Mucosa of rectum (tissue), 2 donors: ENCODE data around the gene SEMA3E.

ENCODE experiments used
- H3K27ac ChIP-seq, 2 donors: one replicate each; pipeline ENCODE4 v1.7.0; 2013; ENCODE audit warnings: inconsistent platforms in 2 of 2, low read depth in 2 of 2, low read length in 2 of 2
- H3K27me3 ChIP-seq, 2 donors: one replicate each; pipeline ENCODE4 v1.7.0; 2013; ENCODE audit warnings: low read length in 2 of 2; ENCODE audit not compliant: control insufficient read depth in 2 of 2, insufficient read depth in 2 of 2
- H3K36me3 ChIP-seq, 2 donors: one replicate each; pipeline ENCODE4 v1.7.0; 2013; ENCODE audit warnings: low read length in 2 of 2; ENCODE audit not compliant: control insufficient read depth in 2 of 2, insufficient read depth in 2 of 2
- H3K4me1 ChIP-seq, 2 donors: one replicate each; pipeline ENCODE4 v1.7.0; 2013; ENCODE audit warnings: low read length in 2 of 2, mild to moderate bottlenecking in 1 of 2; ENCODE audit not compliant: control insufficient read depth in 2 of 2, insufficient read depth in 2 of 2
- H3K4me3 ChIP-seq, 2 donors: one replicate each; pipeline ENCODE4 v1.7.0; 2013; ENCODE audit warnings: low read length in 2 of 2
- H3K9ac ChIP-seq, 2 donors: one replicate each; pipeline ENCODE4 v1.7.0; 2013; ENCODE audit warnings: low read length in 2 of 2, low read depth in 1 of 2, mild to moderate bottlenecking in 1 of 2
- H3K9me3 ChIP-seq, 2 donors: one replicate each; pipeline ENCODE4 v1.7.0; 2013; ENCODE audit warnings: low read length in 2 of 2; ENCODE audit not compliant: control insufficient read depth in 2 of 2
- donor health status: healthy.
- donor health status: Normal muscosa, but diverticular disease.

SEMA3E gene

GRCh38 chr7:83648464-83649241 lies at the start of gene SEMA3E:
Gene SEMA3E, minus strand, starts transcription at chr7:83649139.
- Histone ChIP-seq H3K9me3 (no peaks in the 10 kb centered on the region), H3K36me3 (no peaks in the 10 kb centered on the region), H3K27ac (no peak within 1 kb of the TSS), H3K27me3 (peaks cover 3 to 4% of the 10 kb centered on the region in 2 donors), H3K9ac (peak within 1 kb of the TSS in 1 of 2 donors; percentile 8), H3K4me1 (no peaks in the 10 kb centered on the region), H3K4me3 (peak within 1 kb of the TSS; percentile 49 to 68)

- no peaks in the 10 kb centered on the region for H3K36me3 ChIP-seq
- no peak overlapping the region for H3K9ac ChIP-seq
- no peaks in the 10 kb centered on the region for H3K4me1 ChIP-seq
- H3K9me3 ChIP-seq, result no peaks in the 10 kb centered on the region
- no peak overlapping the region for H3K27ac ChIP-seq
- H3K27me3 ChIP-seq, result no peaks in the 10 kb centered on the region
- no peak overlapping the region for H3K4me3 ChIP-seq
These were observed 49.0 kb upstream of the SEMA3E start for GRCh38 chr7:83697804-83698530.

DNA sequence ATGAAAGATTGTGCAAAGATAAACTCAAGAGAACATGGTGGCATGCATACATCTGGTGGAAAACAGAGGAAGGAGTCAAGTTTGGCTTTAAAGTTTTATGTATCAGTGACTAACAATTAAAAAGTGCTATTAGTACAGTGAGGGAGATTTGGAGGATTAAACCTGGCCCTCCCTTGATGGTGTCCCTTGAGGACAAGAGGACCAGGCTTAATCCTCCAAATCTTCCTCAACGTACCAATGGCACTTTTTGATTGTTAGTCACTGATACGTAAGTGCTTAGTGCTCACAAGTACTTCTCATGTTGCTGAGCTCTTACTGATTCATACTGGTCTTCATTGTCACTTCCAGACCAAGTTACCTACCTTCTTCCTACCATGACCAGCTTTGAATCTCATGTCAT lies 47.2 kb upstream of the SEMA3E start:
- H3K9me3 ChIP-seq, result no peaks in the 10 kb centered on the region
- H3K4me1 ChIP-seq, result no peaks in the 10 kb centered on the region
- no peak overlapping the region for H3K9ac ChIP-seq
- H3K27me3 ChIP-seq, result no peaks in the 10 kb centered on the region
- no peak overlapping the region for H3K27ac ChIP-seq
- no peak overlapping the region for H3K4me3 ChIP-seq
- no peaks in the 10 kb centered on the region for H3K36me3 ChIP-seq

- H3K36me3 ChIP-seq, result no peaks in the 10 kb centered on the region
- no peak overlapping the region for H3K27ac ChIP-seq
- no peaks in the 10 kb centered on the region for H3K4me1 ChIP-seq
- no peaks in the 10 kb centered on the region for H3K9me3 ChIP-seq
- no peak overlapping the region for H3K9ac ChIP-seq
- H3K4me3 ChIP-seq, result no peak overlapping the region
- H3K27me3 ChIP-seq, result no peaks in the 10 kb centered on the region
These were observed 46.4 kb upstream of the SEMA3E start for GRCh38 chr7:83695128-83695960.

DNA sequence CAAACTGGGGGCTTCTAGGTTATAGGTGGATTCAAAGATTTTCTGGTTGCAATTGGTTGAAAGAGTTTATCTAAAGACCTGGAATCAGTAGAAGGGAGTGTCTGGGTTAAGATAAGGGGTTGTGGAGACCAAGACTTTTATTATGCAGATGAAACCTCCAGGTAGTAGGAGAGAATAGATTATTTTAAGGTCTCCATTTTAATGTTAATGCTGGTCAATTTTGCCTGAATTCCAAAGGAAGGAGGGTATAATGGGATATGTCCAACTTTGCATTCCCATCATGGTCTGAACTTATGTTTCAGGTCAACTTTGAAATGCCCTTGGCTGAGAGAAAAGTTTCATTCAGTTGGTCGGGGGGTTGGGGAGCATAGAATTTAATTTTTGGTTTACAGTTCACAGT lies 44.3 kb upstream of the SEMA3E start:
- no peak overlapping the region for H3K9ac ChIP-seq
- no peak overlapping the region for H3K4me3 ChIP-seq
- no peaks in the 10 kb centered on the region for H3K9me3 ChIP-seq
- no peaks in the 10 kb centered on the region for H3K36me3 ChIP-seq
- H3K4me1 ChIP-seq, result no peaks in the 10 kb centered on the region
- H3K27me3 ChIP-seq, result no peaks in the 10 kb centered on the region
- H3K27ac ChIP-seq, result no peak overlapping the region

DNA sequence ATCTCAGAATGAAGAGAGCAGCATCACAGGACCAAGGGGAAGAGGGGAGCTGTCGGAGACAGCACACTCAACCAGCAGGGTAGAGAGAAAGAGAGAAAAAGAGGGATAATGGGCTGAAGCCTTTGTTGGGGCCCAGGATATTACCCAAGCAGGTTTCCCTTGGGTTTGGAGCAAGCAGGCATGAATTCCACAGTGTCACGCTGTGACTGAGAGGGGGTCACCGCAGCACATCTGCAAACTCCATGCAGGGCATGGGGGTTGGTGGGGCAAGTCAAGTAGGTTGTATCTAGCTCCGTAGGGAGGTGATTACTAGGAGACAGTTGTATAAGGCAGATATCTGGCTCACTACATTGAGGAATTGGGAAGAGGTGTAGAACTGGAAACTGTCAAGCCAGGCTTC lies 42.2 kb upstream of the SEMA3E start:
- H3K36me3 ChIP-seq, result no peaks in the 10 kb centered on the region
- no peaks in the 10 kb centered on the region for H3K4me1 ChIP-seq
- H3K27me3 ChIP-seq, result no peaks in the 10 kb centered on the region
- no peak overlapping the region for H3K4me3 ChIP-seq
- no peak overlapping the region for H3K9ac ChIP-seq
- no peaks in the 10 kb centered on the region for H3K9me3 ChIP-seq
- H3K27ac ChIP-seq, result no peak overlapping the region

DNA sequence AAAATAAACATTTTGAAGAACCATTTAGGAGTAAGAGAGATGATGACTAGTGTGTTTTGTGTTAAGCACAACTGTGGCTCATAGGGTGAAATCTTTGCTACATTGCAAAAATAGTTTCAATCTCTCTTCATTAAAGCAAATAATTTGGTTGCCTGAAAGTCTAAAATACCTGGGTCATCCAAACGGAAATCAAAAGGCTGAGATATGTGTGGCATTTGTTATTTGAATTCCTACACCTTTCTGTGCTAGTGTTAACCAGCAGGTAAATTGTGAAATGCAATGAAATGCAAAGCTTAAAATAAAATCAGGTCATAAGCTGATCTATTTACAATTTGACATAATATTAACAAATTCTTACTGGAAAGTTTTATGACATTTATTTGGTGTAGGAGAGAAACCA lies 40.9 kb upstream of the SEMA3E start:
- Histone ChIP-seq H3K27me3 (no peaks in the 10 kb centered on the region), H3K4me3 (no peak overlapping the region), H3K9me3 (no peaks in the 10 kb centered on the region), H3K4me1 (no peaks in the 10 kb centered on the region), H3K9ac (no peak overlapping the region), H3K36me3 (no peaks in the 10 kb centered on the region), H3K27ac (no peak overlapping the region)

DNA sequence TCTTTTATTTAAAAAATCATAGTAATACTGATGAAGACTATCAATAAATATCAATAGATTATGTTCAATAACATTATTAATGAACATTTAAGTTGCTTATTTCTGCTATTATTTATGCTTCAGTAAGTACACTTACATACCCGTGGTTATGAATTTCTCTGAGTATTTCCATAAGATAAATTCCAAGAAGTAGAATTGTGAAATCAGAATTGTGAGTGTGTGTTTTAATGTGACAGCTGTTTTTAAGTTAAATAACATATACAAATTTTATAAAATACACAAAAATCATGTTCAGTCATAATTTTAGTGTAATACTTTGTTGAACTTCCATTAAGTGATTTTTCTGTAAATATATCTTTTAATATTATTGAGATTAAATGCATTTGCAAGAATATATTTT lies 37.5 kb upstream of the SEMA3E start:
- Histone ChIP-seq H3K9ac (no peak overlapping the region), H3K4me3 (no peak overlapping the region), H3K9me3 (no peaks in the 10 kb centered on the region), H3K36me3 (no peaks in the 10 kb centered on the region), H3K4me1 (no peaks in the 10 kb centered on the region), H3K27ac (no peak overlapping the region), H3K27me3 (no peaks in the 10 kb centered on the region)

DNA sequence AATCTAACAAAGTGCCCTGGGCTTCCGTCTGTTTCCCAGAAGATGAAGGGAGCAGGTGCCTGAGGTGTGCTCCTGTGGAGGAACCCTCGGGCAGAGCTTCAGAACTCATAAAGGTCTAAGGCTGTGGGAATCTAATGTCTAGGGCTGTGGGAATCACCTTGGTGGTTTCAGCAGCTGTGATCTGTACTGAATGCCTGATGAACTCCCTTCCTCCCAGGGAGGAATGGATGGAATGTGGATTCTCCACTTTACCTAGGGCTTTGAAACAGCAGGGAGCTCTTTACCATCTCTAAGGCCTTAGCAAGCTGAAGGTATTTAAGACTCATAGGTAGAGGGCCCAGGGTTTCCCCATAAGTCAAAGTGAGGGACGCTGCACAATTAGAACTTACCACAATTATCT lies 36.0 kb upstream of the SEMA3E start:
- Histone ChIP-seq H3K4me3 (no peak overlapping the region), H3K4me1 (no peaks in the 10 kb centered on the region), H3K9me3 (no peaks in the 10 kb centered on the region), H3K27ac (no peak overlapping the region), H3K27me3 (no peaks in the 10 kb centered on the region), H3K9ac (no peak overlapping the region), H3K36me3 (no peaks in the 10 kb centered on the region)
